Stimulated activated CD4-positive, alpha-beta T cell treated with anti-CD3 and anti-CD28 coated beads, Interleukin-12 subunit alpha, Interleukin-12 subunit beta, amount 100 ng/mL, for 24 hours (primary cell): ENCODE measurements around the gene CTNNBIP1.

Experiments
- DNase-seq, 2 experiments: peaks; one replicate each; pipeline ENCODE4 v3.0.0-alpha.2; 2020; ENCODE audit warnings: low read depth in 2 of 2

CTNNBIP1 gene

GRCh38 chr1:9877962-9878361 lies 32.1 kb downstream of the CTNNBIP1 start:
- no peak for DNase-seq

GRCh38 chr1:9875636-9876000 lies 34.5 kb downstream of the CTNNBIP1 start:
- no peak for DNase-seq

GRCh38 chr1:9874959-9875635 lies 35.0 kb downstream of the CTNNBIP1 start:
- peak; percentile 49 to 62 for DNase-seq

- no peak for DNase-seq
Observed at GRCh38 chr1:9874412-9874811, 35.7 kb downstream of the CTNNBIP1 start.

- no peak for DNase-seq
Observed at GRCh38 chr1:9873992-9874391, 36.1 kb downstream of the CTNNBIP1 start.

- DNase-seq, result no peak
Observed at GRCh38 chr1:9873385-9873784, 36.7 kb downstream of the CTNNBIP1 start.

GRCh38 chr1:9872430-9873165 lies 37.5 kb downstream of the CTNNBIP1 start:
- no peak for DNase-seq

- no peak for DNase-seq
Observed at GRCh38 chr1:9871707-9872425, 38.2 kb downstream of the CTNNBIP1 start.

GRCh38 chr1:9871021-9871420 lies 39.0 kb downstream of the CTNNBIP1 start:
- DNase-seq, result no peak

GRCh38 chr1:9870572-9870971 lies 39.5 kb downstream of the CTNNBIP1 start:
- no peak for DNase-seq

GRCh38 chr1:9869831-9870251 lies 40.2 kb downstream of the CTNNBIP1 start:
- no peak for DNase-seq

GRCh38 chr1:9868244-9868590 lies 41.9 kb downstream of the CTNNBIP1 start:
- no peak for DNase-seq

GRCh38 chr1:9867408-9868243 lies 42.4 kb downstream of the CTNNBIP1 start:
- DNase-seq, result peak; percentile 78 to 88

- DNase-seq, result no peak
Observed at GRCh38 chr1:9866836-9867235, 43.2 kb downstream of the CTNNBIP1 start.

- DNase-seq, result no peak
Observed at GRCh38 chr1:9865724-9866123, 44.3 kb downstream of the CTNNBIP1 start.

- no peak for DNase-seq
Observed at GRCh38 chr1:9863371-9863770, 46.7 kb downstream of the CTNNBIP1 start.

GRCh38 chr1:9861360-9861759 lies 48.7 kb downstream of the CTNNBIP1 start:
- no peak for DNase-seq

- no peak for DNase-seq
Observed at GRCh38 chr1:9860887-9861286, 49.2 kb downstream of the CTNNBIP1 start.

- no peak for DNase-seq
Observed at GRCh38 chr1:9859281-9860014, 50.6 kb downstream of the CTNNBIP1 start.

GRCh38 chr1:9858293-9859035 lies 51.6 kb downstream of the CTNNBIP1 start:
- no peak for DNase-seq

- DNase-seq, result no peak
Observed at GRCh38 chr1:9855186-9855585, 54.9 kb downstream of the CTNNBIP1 start.
